Endothelial cell (in vitro differentiated cells): ENCODE results near the gene LUM. TPM values are rescaled to one million over a fixed set of nuclear protein-coding genes. Genes with fewer than 3 reads are reported as not detected.
"Not testable (repeated sequence)": the region's sequence is repeated elsewhere in the genome, so short reads cannot be mapped to it uniquely, and the experiment has no call there.

Source experiments
- DNase-seq: peaks from one replicate; pipeline ENCODE4 v3.0.0; 2021; ENCODE audit warnings: low spot score
- H3K27ac Mint-ChIP-seq: one replicate; pipeline ENCODE4 v1.8.0; 2021; ENCODE audit warnings: mixed read lengths, inconsistent platforms; ENCODE audit not compliant: unreplicated experiment
- H3K27me3 Mint-ChIP-seq: one replicate; pipeline ENCODE4 v1.8.0; 2021; ENCODE audit warnings: mild to moderate bottlenecking, moderate library complexity, mixed read lengths, inconsistent platforms; ENCODE audit not compliant: unreplicated experiment
- H3K36me3 Mint-ChIP-seq: one replicate; pipeline ENCODE4 v1.8.0; 2021; ENCODE audit warnings: mild to moderate bottlenecking, low read depth, mixed read lengths, inconsistent platforms; ENCODE audit not compliant: unreplicated experiment
- H3K4me1 Mint-ChIP-seq: one replicate; pipeline ENCODE4 v1.8.0; 2021; ENCODE audit warnings: mild to moderate bottlenecking, mixed read lengths, inconsistent platforms; ENCODE audit not compliant: unreplicated experiment
- H3K4me3 Mint-ChIP-seq: one replicate; pipeline ENCODE4 v1.8.0; 2021; ENCODE audit warnings: mild to moderate bottlenecking, mixed read lengths, inconsistent platforms; ENCODE audit not compliant: unreplicated experiment
- H3K9me3 Mint-ChIP-seq: one replicate; pipeline ENCODE4 v1.8.0; 2021; ENCODE audit warnings: mixed read lengths, inconsistent platforms; ENCODE audit not compliant: unreplicated experiment
- CTCF ChIP-seq: fragments of 200-600 bp; sonication (generic); IDR thresholded peaks from one replicate; pipeline ENCODE4 v1.5.0; 2021; ENCODE audit warnings: antibody characterized with exemption; ENCODE audit not compliant: unreplicated experiment
- total RNA-seq: library from RNA; stranded (reverse); fragmentation: NEBNext Ultra II Directional; extraction: Animal tissue kit (Norgen Biotek cat#: 25700); gene quantifications from one replicate; pipeline ENCODE4 v1.2.1, GENCODE V29; 2021; ENCODE audit not compliant: unreplicated experiment

LUM gene
- total RNA-seq, 1 donor from 2014 or later: 0.18 TPM

- DNase-seq: no peak
These were observed 18.0 kb downstream of the LUM start for GRCh38 chr12:91093341-91093740.

GRCh38 chr12:91091916-91092715 is 19.2 kb downstream of the LUM start:
- DNase-seq: no peak
- no peak overlapping the region for H3K27ac Mint-ChIP-seq
- H3K27me3 Mint-ChIP-seq: peaks cover 2% of the 10 kb centered on the region
- H3K9me3 Mint-ChIP-seq: peaks cover 14% of the 10 kb centered on the region
- H3K36me3 Mint-ChIP-seq: peaks cover 8% of the 10 kb centered on the region
- TF ChIP-seq CTCF: no peak
- H3K4me3 Mint-ChIP-seq: no peak overlapping the region
- H3K4me1 Mint-ChIP-seq: no peaks in the 10 kb centered on the region

More at GRCh38 chr12:91093341-91093740, 18.0 kb downstream of the LUM start:
- TF ChIP-seq CTCF: no peak
- Mint-ChIP-seq H3K27me3 (peaks cover 2% of the 10 kb centered on the region), H3K4me1 (no peaks in the 10 kb centered on the region), H3K36me3 (peaks cover 8% of the 10 kb centered on the region), H3K4me3 (no peak overlapping the region), H3K9me3 (peaks cover 14% of the 10 kb centered on the region), H3K27ac (no peak overlapping the region)

GRCh38 chr12:91089953-91090352 is 21.3 kb downstream of the LUM start:
- not testable (repeated sequence) for DNase-seq, H3K27me3 Mint-ChIP-seq, H3K27ac Mint-ChIP-seq, H3K36me3 Mint-ChIP-seq, H3K4me3 Mint-ChIP-seq, H3K4me1 Mint-ChIP-seq
- H3K9me3 Mint-ChIP-seq: peaks cover 14% of the 10 kb centered on the region

GRCh38 chr12:91080041-91080440 is 31.3 kb downstream of the LUM start:
- no peak for DNase-seq
- H3K27ac Mint-ChIP-seq: no peak overlapping the region
- no peaks in the 10 kb centered on the region for H3K9me3 Mint-ChIP-seq
- no peaks in the 10 kb centered on the region for H3K27me3 Mint-ChIP-seq
- TF ChIP-seq CTCF: no peak
- no peaks in the 10 kb centered on the region for H3K36me3 Mint-ChIP-seq
- no peak overlapping the region for H3K4me3 Mint-ChIP-seq
- H3K4me1 Mint-ChIP-seq: peaks cover 6% of the 10 kb centered on the region

- peaks cover 6% of the 10 kb centered on the region for H3K4me1 Mint-ChIP-seq
- H3K27ac Mint-ChIP-seq: no peak overlapping the region
- H3K36me3 Mint-ChIP-seq: no peaks in the 10 kb centered on the region
- no peak for DNase-seq
- H3K27me3 Mint-ChIP-seq: peaks cover 1% of the 10 kb centered on the region
- no peaks in the 10 kb centered on the region for H3K9me3 Mint-ChIP-seq
- TF ChIP-seq CTCF: no peak
- no peak overlapping the region for H3K4me3 Mint-ChIP-seq
These were observed 32.8 kb downstream of the LUM start for GRCh38 chr12:91078501-91078900.
